Esophagus muscularis mucosa (tissue), 3 donors: ENCODE results near the gene CTIF.

Source experiments
- CTCF ChIP-seq, 3 experiments: fragments of 200-600 bp in 2 of 3; fragments of 450-650 bp in 1 of 3; sonication (generic) in 2 of 3; IDR thresholded peaks; one replicate each; pipeline ENCODE4 v1.5.1; 2017 to 2019; ENCODE audit warnings: antibody characterized with exemption in 3 of 3, mild to moderate bottlenecking in 2 of 3, moderate library complexity in 1 of 3
- POLR2A ChIP-seq: fragments of 450-650 bp; IDR thresholded peaks from one replicate; pipeline ENCODE4 v1.6.1; 2017; ENCODE audit warnings: antibody characterized with exemption, moderate library complexity, mild to moderate bottlenecking, low read depth

DNA sequence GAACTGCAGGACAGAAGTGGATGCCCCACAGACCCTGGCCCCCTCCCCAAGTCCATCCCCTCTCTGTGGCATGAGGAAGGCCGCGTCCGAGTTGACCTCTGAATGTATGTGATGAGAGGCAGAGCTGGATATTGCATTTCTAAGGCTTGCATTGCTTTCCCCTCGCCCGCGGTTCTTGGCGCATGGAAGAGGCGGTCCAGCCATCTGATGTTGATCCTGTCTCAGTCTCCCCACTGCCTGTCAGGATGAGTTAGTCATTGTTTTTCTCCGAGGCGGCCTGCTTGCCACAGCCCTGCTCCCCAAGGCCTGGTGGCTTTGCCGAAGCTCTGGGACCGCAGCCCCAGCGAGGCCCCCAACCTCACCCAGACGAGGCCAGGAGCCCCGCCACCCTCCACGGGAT, 323.3 kb downstream of the CTIF start:
- TF ChIP-seq CTCF (IDR thresholded peaks at IDR 0.05) (no peak), POLR2A (no peak)
